HG02840 (cell line): ENCODE data around the gene UBTD1.

ENCODE experiments used
- ATAC-seq: cut with Tn5 transposase; IDR thresholded peaks from one replicate; pipeline ENCODE4 v1.9.1; 2021; ENCODE audit warnings: mild to moderate bottlenecking, moderate library complexity, moderate number of reproducible peaks; ENCODE audit not compliant: unreplicated experiment, low FRiP score

Gene UBTD1

GRCh38 chr10:97578171-97578844 lies 79.6 kb downstream of the UBTD1 start:
- ATAC-seq: no peak

GRCh38 chr10:97580421-97581367 lies 82.0 kb downstream of the UBTD1 start:
- no peak for ATAC-seq

GRCh38 chr10:97582169-97582568 lies 83.4 kb downstream of the UBTD1 start:
- ATAC-seq: no peak

- ATAC-seq: no peak
Measured at GRCh38 chr10:97583476-97583875, 84.8 kb downstream of the UBTD1 start.

- ATAC-seq: no peak
Measured at GRCh38 chr10:97584060-97584797, 85.5 kb downstream of the UBTD1 start, which contains the start of gene HOGA1. HOGA1 (plus strand) TSS chr10:97584389; CDS start chr10:97584704, 315 bp downstream.

GRCh38 chr10:97584798-97585438 lies 86.2 kb downstream of the UBTD1 start:
- ATAC-seq: no peak

GRCh38 chr10:97585439-97585811 lies 86.7 kb downstream of the UBTD1 start:
- ATAC-seq: no peak

GRCh38 chr10:97587183-97587582 lies 88.5 kb downstream of the UBTD1 start:
- ATAC-seq: no peak

- no peak for ATAC-seq
Measured at GRCh38 chr10:97589479-97589878, 90.8 kb downstream of the UBTD1 start, which contains the start of gene C10orf62. C10orf62 (plus strand) TSS chr10:97589721; CDS start chr10:97589898, 177 bp downstream.

GRCh38 chr10:97590082-97590747 lies 91.5 kb downstream of the UBTD1 start:
- ATAC-seq: no peak

- no peak for ATAC-seq
Measured at GRCh38 chr10:97590748-97591495, 92.2 kb downstream of the UBTD1 start.

GRCh38 chr10:97593421-97593820 lies 94.7 kb downstream of the UBTD1 start:
- ATAC-seq: no peak

GRCh38 chr10:97596101-97597082 lies 97.7 kb downstream of the UBTD1 start:
- ATAC-seq: no peak

GRCh38 chr10:97597778-97598177 lies 99.1 kb downstream of the UBTD1 start:
- no peak for ATAC-seq

- ATAC-seq: no peak
Measured at GRCh38 chr10:97598407-97599271, 99.9 kb downstream of the UBTD1 start.

GRCh38 chr10:97599272-97599619 lies 100.5 kb downstream of the UBTD1 start:
- ATAC-seq: no peak

- ATAC-seq: no peak
Measured at GRCh38 chr10:97600616-97601015, 101.9 kb downstream of the UBTD1 start.
